Upper lobe of left lung (tissue), 4 donors: ENCODE measurements around the gene PEX26.

Source experiments
- POLR2A ChIP-seq, 4 donors: fragments of 450-650 bp; IDR thresholded peaks; one replicate each; pipeline ENCODE4 v1.5.1; 2016 to 2017; ENCODE audit warnings: antibody characterized with exemption in 4 of 4, mild to moderate bottlenecking in 2 of 4
- TF ChIP-seq, protein P1 (sequence below), 6 experiments: fragments of 450-650 bp in 4 of 6; fragments of 200-600 bp in 2 of 6; sonication (generic) in 2 of 6; IDR thresholded peaks; one replicate each; pipeline ENCODE4 v1.5.1; 2016 to 2019; ENCODE audit warnings: antibody characterized with exemption in 6 of 6

DNA sequence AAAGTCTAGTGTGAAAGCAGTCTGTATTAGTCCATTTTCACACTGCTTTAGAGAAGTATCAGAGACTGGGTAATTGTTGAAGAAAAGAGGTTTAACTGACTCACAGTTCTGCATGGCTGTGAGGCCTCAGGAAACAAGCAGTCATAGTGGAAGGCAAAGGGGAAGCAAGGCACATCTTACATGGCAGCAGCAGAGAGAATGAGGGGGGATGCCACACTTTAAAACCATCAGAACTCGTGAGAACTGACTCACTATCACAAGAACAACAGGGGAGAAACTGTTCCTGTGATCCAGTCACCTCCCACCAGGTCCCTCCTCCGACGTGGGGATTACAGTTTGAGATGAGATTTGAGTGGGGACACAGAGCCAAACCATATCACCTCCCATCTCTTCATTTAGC lies 19.0 kb downstream of the PEX26 start:
- TF ChIP-seq, protein P1, sequence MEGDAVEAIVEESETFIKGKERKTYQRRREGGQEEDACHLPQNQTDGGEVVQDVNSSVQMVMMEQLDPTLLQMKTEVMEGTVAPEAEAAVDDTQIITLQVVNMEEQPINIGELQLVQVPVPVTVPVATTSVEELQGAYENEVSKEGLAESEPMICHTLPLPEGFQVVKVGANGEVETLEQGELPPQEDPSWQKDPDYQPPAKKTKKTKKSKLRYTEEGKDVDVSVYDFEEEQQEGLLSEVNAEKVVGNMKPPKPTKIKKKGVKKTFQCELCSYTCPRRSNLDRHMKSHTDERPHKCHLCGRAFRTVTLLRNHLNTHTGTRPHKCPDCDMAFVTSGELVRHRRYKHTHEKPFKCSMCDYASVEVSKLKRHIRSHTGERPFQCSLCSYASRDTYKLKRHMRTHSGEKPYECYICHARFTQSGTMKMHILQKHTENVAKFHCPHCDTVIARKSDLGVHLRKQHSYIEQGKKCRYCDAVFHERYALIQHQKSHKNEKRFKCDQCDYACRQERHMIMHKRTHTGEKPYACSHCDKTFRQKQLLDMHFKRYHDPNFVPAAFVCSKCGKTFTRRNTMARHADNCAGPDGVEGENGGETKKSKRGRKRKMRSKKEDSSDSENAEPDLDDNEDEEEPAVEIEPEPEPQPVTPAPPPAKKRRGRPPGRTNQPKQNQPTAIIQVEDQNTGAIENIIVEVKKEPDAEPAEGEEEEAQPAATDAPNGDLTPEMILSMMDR (IDR thresholded peaks at IDR 0.05), result no peak
- no peak for TF ChIP-seq POLR2A (IDR thresholded peaks at IDR 0.05)
